GM21447 (cell line): ENCODE data around the gene ZMYND19.
"Not testable (repeated sequence)": the region's sequence is repeated elsewhere in the genome, so short reads cannot be mapped to it uniquely, and the experiment has no call there.

Source experiments
- ATAC-seq: cut with Tn5 transposase; IDR thresholded peaks from one replicate; pipeline ENCODE4 v1.9.1; 2021; ENCODE audit not compliant: unreplicated experiment

ZMYND19 gene

DNA sequence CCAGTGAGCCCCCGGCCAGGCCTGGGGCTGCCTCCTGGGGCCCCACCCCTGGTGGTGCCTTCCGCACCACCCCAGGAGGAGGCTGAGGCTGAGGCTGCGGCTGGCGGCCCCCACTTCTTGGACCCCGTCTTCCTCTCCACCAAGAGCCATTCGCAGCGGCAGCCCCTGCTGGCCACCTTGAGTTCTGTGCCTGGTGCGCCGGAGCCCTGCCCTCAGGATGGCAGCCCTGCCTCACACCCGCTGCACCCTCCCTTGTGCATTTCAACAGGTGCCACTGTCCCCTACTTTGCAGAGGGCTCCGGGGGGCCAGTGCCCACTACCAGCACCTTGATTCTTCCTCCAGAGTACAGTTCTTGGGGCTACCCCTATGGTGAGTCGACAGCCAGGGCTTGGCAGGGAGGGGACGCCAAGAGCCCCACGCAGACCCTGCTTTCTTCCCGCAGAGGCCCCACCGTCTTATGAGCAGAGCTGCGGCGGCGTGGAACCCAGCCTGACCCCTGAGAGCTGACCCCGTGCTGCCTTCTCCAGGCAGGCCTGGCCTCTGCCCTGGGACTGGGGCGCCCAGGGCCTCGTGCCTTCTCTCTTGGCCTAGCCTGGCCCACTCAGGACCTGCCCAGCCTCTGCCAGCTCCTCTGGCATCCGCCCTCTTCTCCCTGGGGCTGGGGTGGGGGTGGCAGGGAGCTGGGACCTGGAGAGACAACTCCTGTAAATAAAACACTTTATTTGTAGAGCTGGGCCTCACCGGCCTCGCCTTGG lies 24.5 kb upstream of the ZMYND19 start:
- no peak for ATAC-seq

DNA sequence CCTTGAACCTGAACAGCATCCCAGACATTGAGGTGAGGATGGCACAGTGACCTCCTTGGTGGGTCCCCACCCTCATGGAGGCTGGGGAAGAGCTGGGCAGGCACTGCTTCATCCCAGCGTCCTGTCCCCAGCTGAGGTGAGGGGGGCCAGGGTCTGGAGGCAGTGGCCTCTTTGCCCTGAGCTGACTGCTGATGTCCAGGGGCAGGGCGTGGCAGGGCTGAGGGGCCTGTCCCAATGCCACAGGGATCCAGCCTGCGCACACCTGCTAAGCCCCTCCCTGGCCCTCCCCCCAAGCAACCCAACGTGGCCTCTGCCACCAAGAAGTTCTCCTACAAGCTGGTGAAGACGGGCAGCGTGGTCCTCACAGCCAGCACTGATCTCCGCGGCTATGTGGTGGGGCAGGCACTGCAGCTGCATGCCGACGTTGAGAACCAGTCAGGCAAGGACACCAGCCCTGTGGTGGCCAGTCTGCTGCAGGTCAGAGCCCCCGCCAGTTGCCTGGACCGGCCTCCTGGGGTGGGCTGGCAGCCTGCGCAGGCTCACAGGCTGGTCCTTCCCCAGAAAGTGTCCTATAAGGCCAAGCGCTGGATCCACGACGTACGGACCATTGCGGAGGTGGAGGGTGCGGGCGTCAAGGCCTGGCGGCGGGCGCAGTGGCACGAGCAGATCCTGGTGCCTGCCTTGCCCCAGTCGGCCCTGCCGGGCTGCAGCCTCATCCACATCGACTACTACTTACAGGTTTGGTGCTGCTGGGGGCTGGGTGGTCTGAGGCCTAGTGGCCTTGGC lies 23.6 kb upstream of the ZMYND19 start:
- ATAC-seq: no peak

DNA sequence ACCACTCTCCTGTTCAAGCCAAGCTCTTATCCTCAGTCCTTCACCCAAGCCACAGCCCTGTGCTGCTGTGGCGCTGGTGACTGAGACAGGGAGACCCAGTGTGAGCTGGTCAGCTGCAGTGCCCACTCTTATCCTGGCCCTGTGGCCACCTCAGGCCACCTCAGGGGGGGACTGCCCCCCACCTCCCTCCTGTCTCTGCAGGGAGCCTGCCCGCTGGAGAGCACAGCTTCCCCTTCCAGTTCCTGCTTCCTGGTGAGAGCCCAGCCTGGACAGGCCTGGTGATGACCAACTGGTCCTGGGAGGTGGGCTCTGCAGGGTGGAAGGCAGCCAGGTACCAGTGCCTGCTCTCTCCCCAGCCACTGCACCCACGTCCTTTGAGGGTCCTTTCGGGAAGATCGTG lies 22.9 kb upstream of the ZMYND19 start:
- ATAC-seq: no peak

DNA sequence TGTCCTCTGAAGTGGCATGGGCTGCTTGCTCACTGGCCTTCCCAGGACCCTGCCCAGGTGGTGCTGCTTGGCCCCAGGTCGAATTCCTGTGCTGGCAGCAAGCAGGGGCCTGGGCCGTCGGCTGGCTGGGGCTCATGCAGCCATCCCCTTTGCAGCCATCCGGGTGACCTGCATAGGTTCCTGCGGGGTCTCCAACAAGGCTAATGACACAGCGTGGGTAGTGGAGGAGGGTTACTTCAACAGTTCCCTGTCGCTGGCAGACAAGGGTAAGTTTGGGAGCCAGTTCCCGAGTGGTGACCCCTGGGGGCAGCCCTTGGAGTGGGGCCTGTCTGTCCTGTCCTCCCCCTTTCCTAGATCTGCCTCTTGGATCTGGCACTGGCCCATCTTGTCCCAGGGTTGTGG lies 22.4 kb upstream of the ZMYND19 start:
- ATAC-seq: no peak

DNA sequence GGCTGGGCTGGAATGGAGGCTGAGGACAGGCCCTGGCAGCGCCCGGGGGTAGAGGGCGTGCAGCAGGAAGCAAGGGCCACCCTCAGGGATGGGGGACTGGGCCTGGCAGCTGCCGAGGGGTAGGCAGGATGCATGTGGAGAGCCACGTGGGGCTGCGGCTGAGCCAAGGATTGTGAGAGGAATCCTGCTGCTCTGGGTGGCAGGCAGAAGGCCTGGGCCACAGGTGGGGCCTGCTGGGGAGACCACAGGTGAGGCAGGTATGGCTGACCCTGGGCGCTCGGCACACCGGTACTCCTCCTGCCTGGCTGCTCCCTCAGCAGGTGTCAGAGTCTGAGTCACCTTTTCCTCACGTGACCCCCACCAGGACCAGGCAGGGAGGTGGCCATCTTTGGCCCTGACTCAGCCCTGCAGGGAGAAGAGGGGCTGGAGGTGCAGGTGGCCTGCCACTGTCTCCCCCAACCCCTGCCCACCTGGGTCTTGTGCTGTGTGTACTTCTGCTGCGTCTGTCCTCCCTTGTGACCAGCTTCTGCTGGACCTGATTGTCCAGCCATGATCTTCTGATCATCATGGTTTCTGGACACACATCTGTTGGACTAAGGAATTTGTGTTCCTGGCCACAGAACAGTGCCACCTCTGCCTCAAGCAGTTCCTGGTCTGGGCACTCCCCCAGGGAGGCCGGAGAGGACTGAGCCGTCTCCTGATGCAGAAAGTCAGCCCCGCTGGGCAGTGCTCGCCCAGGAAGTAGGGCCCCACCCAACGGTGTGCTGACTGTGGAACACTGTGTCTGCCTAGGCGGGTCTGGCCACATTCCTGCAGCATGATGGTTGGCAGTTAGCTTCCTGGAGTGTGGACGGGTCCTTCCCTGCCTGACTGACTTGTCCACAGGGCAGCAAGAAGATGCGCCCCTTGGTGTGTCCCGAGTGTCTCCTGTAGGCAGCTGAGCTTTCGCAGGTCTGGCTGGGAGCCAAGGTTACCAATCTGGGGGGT lies 21.6 kb upstream of the ZMYND19 start:
- no peak for ATAC-seq

DNA sequence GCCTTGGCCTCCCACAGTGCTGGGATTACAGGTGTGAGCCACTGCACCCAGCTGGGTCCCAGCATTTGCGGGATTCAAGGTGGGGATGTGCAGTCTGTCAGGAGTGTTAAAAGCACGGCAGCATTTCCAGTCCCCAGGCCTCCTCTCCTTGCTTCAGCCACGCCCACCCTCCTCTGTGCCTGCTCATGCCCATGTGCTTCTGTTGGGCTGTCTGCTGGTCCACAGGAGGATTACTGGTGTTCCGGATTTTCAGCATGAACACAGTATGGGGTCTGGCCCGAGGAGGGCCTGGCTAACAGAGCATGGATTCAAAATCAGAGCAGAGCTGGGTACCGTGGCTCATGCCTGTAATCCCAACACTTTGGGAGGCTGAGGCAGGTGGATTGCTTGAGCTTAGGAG lies 20.6 kb upstream of the ZMYND19 start:
- ATAC-seq: no peak

DNA sequence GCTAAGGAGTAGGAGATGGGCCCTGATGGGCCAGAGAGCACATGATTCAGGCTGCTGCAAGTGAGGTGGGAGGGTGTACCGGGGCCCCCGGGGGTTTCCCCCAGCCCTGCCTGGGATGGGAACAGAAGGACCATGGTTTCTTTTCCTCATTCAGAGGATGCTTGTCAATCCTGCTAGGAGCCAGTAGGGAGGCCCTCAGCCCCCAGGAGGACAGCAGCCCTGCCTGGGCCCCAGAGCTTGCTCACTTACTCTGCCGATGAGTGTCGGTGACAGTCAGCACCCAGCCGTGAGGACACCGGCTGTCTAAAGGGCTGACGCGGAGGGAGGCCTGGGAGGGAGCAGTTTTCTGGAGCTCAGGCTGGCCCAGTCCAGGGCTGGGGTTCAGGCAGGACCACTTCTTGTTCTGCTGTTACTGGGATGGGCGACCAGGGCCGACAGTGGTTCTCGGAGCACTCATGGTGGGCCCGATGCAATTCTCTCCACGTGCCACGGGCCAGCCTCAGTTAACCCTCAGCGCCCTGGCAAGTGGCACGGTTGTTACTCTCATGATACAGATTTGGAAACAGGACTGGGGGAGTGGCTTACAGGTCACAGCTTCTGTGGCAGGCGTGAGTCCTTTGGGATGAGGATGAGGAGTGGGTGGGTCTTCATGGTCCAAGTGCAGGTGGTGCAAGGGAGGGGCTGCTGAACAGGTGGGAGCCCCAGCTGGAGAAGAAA lies 17.0 kb upstream of the ZMYND19 start:
- ATAC-seq: no peak

DNA sequence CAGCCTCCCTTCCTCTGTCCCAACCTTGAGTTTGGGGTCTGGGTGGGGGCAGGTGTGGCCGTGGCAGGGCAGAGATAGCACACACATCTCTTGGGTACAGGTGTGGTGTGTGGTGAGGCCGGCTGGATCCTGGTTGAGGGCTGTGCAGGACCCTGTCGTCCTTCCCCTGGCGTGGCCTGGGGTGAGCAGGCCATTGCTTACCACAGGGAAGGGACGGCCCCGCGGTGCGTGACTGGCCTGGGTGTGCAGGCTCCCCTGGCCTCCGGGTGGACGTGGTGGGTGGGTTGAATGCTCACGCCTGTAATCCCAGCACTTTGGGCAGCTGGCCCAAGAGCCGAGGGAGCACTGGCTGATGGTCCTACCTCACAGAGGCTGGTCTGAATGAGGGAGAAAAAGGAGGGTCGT lies 16.4 kb upstream of the ZMYND19 start:
- no peak for ATAC-seq

DNA sequence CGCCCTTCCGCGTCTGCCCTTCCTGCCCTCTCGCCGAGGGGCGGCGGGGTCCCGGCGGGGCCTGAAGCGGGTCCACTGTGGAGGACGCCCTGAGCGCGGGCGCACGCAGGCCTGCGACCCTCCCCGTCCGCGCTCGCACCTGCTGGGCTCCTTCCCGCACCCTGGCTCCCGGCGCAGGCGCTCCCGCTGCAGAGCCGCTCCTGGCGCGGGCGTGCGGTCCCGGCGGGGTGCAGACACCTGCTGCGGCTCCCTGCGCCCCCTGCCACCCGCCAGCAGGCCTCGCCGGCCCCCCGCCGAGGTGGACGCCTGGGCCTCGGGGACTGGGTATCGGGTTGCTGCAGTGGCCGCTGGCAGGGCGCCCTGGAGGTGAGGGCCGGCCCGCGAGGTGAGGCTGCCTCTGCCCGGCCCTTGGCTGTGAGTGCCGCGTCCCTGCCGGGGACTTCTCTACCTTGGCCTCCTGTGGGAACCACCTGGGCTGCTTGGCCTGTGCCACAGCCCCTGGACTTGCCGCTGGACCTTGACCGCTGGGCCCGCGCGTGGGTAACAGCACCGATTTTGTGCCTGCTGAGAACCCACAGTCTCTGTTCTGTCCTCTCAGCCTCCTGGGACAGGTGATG lies 15.8 kb upstream of the ZMYND19 start:
- peak; percentile 1 for ATAC-seq

DNA sequence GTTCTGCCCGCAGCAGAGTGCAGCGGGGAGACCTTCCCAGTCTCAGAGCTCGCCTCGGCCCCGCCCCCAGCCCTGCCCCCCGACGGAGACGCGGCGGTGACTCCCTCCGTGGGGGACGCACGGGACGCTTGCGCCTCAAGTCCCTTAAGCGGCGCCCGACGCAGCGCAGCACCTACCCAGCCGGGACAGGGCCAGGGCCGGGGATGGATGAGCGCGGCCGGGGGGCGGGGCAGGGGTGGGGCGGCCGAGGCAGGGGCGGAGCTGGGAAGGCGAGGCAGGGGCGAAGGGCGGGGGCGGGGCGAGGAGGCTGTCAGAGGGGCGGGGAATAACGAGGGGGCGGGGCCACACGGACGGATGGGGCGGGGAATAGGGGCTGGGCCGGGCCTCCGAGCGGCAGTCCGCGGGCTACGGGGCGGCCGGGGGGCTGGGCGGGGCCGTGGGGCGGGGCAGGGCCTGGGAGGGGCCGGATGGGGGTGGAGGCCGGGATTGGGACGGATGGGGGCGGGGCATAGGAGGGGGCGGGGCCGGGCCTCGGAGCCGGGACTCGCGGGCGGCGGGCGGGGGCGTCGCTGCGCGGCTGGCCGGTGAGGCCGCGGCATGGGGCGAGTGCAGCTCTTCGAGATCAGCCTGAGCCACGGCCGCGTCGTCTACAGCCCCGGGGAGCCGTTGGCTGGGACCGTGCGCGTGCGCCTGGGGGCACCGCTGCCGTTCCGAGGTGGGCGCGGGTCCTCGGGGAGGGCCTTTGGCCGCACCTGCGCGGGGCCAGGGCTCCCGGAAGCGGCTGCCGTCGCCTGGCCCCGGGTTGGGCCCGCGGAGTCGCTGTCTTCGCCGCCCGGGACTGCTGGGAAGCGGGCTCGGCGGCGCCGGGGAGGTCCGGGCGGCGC lies 15.1 kb upstream of the ZMYND19 start, which contains the start of gene ARRDC1:
TSS of gene ARRDC1 (plus strand) at position 566 of the 884 bp plus-strand sequence. CDS start at position 598, 32 bp downstream.
- peak; percentile 65 for ATAC-seq

DNA sequence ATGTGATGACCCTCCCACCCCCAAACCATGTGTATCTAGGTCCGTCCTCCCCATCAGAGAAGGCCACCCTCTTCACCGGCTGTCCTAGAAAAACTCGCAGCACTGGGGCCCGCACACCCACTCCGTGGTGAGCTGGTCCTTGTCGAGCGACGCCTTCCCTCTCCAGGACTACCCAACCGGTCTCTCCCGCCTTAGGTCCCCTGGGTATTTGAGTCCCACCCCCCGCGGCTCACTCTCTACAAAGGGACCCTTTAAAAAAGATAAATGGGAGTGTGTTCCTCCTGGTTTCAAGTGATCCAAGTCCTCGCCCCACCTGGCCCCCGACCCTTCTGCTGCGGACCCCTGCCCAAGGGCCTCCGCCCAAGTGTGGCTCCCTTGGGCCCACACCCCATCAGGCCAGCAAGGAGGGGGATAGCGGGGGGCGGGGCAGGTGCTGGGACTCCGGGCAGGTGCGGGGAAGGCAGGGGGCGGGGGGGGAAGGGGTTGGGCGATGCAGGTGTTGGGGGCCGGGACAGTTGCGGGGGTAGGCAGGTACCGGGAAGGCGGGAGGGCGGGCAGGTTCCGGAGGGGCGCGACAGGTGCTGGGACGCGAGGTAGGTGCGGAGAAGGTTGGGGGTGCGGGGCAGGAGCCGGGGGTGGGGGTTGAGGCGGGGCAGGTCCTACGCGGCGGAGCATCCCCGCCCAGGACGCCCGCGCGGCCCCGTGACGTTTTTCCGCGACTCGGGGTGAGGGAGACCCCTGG lies 14.2 kb upstream of the ZMYND19 start:
- no peak for ATAC-seq

DNA sequence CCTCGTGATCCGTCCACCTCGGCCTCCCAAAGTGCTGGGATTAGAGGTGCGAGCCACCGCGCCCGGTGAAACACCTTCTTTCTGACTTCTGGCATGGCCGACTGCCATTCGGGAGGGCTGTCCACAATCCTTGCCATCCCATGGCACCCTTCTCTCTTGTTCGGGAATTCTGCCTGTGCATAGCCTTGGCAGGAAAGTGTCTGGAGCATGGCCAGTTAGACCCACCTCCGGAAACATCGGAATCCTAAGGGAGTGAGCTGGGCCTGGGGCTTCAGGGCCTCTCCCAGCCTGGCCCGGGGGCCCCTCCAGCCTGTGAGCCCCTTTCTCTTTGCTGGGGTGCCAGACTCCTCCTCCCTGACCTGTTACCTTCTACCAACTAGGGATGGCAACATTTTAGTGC lies 13.6 kb upstream of the ZMYND19 start:
- no peak for ATAC-seq

DNA sequence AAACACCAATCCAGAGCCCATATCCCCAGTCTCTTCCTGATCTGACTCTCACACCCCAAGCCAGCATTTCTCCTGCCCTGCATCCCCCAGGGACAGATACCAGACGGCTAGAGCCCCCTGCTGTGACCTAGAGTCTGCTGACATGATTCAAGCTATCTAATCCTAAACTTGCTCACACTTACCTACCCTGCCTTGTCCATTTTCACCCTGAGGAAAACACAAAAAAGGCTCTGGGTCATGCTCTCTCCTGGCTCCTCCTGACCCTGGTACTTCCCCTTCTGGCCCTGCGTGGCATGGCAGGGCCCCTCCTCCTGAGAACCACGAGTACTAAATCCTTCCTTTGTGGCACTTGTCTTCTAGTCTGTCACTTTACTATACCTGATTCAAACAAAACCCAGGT lies 12.3 kb upstream of the ZMYND19 start:
- no peak for ATAC-seq

DNA sequence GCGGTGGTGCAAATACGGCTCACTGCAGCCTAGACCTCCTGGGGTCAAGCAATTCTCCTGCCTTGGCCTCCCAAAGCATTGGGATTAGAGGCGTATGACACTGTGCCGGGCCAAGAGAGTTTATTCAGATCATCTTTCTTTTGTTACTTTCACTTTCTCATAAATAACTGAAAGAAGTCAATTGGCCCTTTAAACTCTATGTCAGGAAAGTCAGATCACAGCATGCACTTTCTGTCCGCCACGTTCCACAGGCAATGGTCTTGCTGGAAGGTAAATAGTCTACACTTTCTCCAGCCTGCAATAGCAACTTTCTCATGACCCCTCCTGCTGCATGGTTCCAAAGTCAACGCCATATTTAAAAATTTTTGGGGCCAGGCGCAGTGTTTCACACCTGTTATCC lies 8.6 kb upstream of the ZMYND19 start:
- ATAC-seq: no peak

DNA sequence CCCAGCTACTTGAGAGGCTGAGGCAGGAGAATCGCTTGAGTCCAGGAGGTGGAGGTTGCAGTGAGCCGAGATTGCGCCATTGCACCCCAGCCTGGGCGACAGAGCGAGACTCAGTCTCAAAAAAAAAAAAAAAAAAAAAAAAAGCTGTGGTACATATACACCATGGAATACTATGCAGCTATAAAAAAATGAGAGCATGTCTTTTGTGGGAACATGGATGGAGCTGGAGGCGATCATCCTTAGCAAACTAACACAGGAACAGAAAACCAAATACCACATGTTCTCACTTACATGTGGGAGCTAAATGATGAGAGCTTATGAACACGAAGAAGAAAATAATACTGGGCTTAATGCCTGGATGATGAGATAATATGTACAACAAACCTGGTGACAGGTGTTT lies 6.3 kb upstream of the ZMYND19 start:
- ATAC-seq: not testable (repeated sequence)

DNA sequence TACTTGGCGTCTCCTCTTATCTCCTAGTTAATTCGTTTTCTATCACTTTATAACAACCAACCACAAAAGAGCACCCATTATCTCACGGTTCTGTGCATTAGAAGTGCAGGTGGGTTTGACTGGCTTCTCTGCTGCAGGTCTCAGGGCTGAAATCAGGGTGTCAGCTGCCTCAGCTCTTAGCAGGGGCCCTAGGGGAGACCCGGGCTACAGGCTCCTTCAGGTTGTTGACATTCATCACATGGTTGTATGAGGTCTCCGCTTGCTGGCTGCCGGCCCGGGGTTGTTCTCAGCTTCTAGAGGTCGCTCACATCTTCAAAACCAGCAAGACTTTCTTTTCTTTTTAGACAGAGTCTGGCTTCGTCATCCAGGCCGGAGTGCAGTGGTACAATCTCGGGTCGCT lies 2.9 kb upstream of the ZMYND19 start:
- ATAC-seq: no peak

DNA sequence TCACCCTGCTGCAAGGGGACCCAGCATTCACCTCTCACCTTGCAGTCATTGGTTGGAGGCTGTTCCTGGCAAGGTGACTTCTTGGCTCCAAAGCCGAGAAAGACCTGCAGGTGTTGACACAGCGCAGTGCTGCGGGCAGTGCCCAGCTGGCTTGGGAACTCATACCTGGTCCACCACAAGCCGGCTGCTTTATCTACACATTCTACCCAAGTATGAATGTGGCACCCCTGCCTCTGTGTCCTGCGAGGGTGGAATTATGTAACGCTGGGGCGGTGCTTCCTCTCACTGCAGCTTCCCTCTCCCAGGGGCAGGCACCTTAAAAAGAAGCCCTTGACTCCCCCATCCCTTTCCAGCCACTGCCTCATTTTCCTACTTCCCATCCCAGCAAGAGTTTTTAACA lies 2.5 kb upstream of the ZMYND19 start:
- ATAC-seq: no peak

DNA sequence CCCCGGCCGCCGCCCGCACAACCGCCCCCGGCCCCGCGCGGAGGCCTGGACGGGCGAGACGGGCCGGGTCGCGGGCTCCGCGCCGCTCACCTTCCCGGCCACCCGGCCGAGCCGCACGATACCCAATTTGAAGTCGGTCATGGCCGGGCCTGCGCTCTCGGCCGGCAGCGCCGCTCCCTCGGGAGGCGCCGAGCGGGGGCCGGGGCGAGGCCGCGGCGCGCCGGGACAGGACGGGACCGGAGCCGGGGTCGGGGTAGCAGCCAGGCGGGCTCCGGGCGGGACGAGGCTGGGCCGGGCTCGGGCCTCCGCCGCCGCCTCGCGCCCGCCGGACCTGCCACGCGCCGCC lies 216 bp downstream of the ZMYND19 start:
- peak; percentile 12 for ATAC-seq
